NCI-H2196 (cell line): ENCODE measurements around the gene EXTL1.

ENCODE experiments used
- DNase-seq: peaks from one replicate; lab custom pipeline; 2025; ENCODE audit not compliant: unreplicated experiment; lab: John Stamatoyannopoulos, UW

EXTL1 gene

GRCh38 chr1:25997828-25998761 lies 23.5 kb upstream of the EXTL1 start, which contains the start of gene PAFAH2:
Gene PAFAH2, minus strand, starts transcription at chr1:25998063. Its CDS starts 7,247 bp downstream, at chr1:25990816.
- DNase-seq = peak; percentile 99

- no peak for DNase-seq
Measured at GRCh38 chr1:25999041-25999800, 22.4 kb upstream of the EXTL1 start.

- no peak for DNase-seq
Measured at GRCh38 chr1:26003262-26003661, 18.3 kb upstream of the EXTL1 start.

- no peak for DNase-seq
Measured at GRCh38 chr1:26003756-26004155, 17.8 kb upstream of the EXTL1 start.

GRCh38 chr1:26005434-26006105 lies 16.0 kb upstream of the EXTL1 start:
- no peak for DNase-seq

GRCh38 chr1:26006710-26007109 lies 14.9 kb upstream of the EXTL1 start:
- DNase-seq = no peak

GRCh38 chr1:26009796-26010447 lies 11.7 kb upstream of the EXTL1 start:
- no peak for DNase-seq

GRCh38 chr1:26010825-26011224 lies 10.8 kb upstream of the EXTL1 start:
- DNase-seq = no peak

- DNase-seq = no peak
Measured at GRCh38 chr1:26012864-26013263, 8.7 kb upstream of the EXTL1 start.

GRCh38 chr1:26014179-26014578 lies 7.4 kb upstream of the EXTL1 start:
- DNase-seq = no peak

GRCh38 chr1:26015358-26015757 lies 6.2 kb upstream of the EXTL1 start:
- no peak for DNase-seq

GRCh38 chr1:26016258-26016952 lies 5.2 kb upstream of the EXTL1 start:
- peak; percentile 28 for DNase-seq

- no peak for DNase-seq
Measured at GRCh38 chr1:26016953-26017545, 4.5 kb upstream of the EXTL1 start.

GRCh38 chr1:26017606-26018005 lies 4.0 kb upstream of the EXTL1 start:
- no peak for DNase-seq

- no peak for DNase-seq
Measured at GRCh38 chr1:26019641-26020315, 1.8 kb upstream of the EXTL1 start.

GRCh38 chr1:26020330-26020768 lies 1.2 kb upstream of the EXTL1 start:
- DNase-seq = no peak

- DNase-seq = no peak
Measured at GRCh38 chr1:26020941-26021646, 481 bp upstream of the EXTL1 start.

GRCh38 chr1:26022404-26022779 lies 817 bp downstream of the EXTL1 start:
- no peak for DNase-seq

GRCh38 chr1:26023009-26023408 lies 1.4 kb downstream of the EXTL1 start:
- no peak for DNase-seq
